Forelimb muscle (tissue), 1 donor: ENCODE results near the gene PILRA. TPM values are rescaled to one million over a fixed set of nuclear protein-coding genes. Genes with fewer than 3 reads are reported as not detected.
"Not testable (repeated sequence)": the region's sequence is repeated elsewhere in the genome, so short reads cannot be mapped to it uniquely, and the experiment has no call there.

ENCODE experiments used
- DNase-seq: peaks from one replicate; pipeline ENCODE4 v3.0.0-alpha.2; 2013; ENCODE audit warnings: low read depth
- polyA plus RNA-seq: library from polyadenylated mRNA; unstranded; fragments of 120-200 nt; gene quantifications from one replicate; pipeline ENCODE4 v1.2.1, GENCODE V29; 2013; ENCODE audit not compliant: insufficient read length

The PILRA gene
- polyA plus RNA-seq, result 2.6 TPM

DNA sequence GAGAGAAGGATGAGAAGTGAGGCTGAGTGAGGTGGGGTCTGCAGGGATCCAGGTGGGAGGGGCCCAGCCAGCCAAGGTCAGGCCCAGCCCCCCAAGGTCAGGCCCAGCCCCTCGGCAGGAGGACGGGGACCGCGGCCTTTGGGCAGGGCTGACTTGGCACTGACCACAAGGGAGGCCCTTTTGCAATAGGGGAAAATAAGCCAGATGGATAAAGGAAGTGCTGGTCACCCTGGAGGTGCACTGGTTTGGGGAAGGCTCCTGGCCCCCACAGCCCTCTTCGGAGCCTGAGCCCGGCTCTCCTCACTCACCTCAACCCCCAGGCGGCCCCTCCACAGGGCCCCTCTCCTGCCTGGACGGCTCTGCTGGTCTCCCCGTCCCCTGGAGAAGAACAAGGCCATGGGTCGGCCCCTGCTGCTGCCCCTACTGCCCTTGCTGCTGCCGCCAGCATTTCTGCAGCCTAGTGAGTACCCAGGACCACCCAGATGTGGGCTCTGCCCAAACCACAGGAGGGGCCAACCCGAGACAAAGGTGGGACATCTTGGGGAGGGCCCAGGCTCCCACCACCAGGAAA, at the start of gene PILRA:
Gene PILRA (plus strand): TSS at position 227 of the 571 bp plus-strand sequence. CDS start 170 bp downstream, at position 397.
- no peak for DNase-seq

DNA sequence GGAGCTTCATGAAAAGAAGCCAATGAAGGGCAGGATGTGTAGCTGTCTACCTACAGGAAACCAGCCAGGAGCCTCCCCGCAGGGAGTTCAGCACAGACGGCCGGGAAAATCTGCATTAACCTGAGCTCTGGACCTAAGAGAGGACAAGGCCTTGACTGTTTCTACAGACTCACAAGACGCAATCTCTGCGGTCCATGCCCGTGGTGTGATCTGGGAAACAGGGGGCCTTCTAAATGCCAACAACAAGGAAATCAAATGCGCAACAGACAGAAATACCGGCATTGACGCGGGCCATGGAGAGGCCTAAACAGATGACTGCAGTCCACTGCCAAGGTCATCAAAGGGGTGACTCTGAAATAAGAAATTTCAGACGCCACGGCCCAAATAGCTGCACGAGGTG, 49.1 kb upstream of the PILRA start:
- DNase-seq, result not testable (repeated sequence)

DNA sequence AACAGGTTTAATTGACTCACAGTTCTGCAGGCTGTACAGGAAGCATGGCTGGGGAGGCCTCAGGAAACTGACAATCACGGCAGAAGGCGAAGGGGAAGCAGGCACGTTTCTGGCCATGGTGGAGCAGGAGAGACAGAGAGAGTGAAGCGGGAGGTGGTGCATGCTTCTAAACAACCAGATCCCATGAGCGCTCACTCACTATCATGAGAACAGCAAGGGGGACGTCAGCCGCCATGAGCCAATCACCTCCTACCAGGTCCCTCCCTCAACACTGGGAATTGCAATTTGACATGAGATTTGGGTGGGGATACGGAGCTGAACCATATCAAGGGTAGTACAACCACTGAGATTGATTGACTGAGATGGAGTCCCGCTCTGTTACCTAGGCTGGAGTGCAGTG, 47.6 kb upstream of the PILRA start:
- DNase-seq, result not testable (repeated sequence)

DNA sequence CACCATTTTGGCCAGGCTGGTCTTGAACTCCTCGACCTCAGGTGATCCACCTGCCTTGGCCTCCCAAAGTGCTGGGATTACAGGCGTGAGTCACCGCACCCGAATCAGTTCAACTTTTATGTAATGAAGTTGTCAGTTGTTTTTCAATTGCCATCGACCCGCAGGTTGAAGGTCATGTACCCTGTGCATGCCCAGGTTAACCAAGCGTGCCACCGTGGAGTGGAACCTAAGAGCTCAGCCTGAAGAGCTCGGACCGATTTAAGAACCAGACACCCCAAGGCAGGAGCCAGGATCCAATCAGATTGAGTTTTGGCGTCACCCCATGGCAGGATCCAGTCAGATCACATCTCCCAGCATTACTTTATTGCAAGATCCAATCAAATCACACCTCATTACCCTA, 46.4 kb upstream of the PILRA start:
- not testable (repeated sequence) for DNase-seq

DNA sequence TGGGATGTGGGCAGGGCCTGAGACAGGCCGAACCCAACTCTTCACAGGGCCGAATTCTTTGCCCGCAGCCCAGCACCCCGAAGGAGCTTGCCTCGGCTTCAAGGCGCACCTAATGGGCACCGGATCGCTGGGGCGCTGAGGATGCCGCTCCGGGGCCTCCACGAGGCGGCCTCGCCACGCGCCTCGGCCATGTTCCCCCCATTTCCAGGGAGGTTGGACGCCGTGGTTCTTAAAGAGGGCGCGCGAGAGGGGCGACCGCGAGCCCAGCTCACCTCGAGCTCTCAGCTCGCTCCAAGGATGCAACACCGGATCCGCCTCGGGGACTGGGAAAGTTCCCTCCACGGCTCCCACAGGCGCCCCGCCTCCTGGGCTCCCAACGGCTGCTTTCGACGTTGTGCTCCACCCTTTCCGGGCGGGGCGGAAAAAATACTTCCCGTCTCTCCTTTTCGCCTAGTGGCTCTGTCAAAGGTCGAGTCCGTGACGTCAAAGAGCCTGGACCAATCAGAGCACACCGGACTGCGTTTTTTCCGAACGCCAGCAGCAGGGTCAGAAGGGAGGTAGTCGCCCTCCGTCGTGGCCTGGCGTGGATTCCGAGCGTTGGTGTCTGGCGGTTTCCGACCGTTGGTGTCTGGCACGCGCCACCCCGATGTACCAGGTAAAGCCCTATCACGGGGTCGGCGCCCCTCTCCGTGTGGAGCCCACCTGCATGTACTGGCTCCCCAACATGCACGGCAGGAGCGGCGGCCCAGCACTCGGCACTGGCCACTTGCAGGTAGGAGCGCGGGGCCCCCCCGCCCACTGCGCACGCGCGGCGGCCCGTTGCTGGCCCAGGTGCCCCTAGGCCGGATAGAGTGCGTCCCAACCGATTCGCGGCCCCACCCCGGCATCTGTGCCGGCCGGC, 37.5 kb upstream of the PILRA start:
- peak; percentile 73 for DNase-seq

DNA sequence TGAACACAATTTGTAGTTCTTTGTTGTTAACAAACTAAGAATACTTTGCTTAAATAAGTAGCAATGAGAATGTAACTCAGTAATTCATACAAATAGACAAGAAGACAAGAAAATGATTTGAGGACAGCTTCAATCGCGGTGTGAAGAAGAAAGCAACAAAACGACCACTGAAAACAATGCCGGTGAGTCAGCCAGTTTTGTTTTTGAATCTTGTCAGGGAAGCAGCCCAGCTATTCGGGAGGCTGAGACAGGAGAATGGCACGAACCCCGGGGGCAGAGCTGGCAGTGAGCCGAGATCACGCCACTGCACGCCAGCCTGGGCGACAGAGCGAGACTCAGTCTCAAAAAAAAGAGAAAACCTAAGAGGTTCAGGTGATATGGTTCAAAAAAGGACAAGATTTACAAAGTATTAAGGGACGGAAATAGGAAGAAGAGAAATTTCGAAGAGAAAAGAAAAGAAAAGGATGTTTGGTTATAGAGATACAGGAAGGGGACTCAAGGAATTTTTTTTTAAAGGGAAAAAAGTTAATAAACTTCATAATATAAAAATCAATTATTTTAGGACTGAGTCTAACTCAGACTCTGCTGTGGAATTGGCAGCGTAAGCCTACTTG, 35.1 kb upstream of the PILRA start:
- not testable (repeated sequence) for DNase-seq

DNA sequence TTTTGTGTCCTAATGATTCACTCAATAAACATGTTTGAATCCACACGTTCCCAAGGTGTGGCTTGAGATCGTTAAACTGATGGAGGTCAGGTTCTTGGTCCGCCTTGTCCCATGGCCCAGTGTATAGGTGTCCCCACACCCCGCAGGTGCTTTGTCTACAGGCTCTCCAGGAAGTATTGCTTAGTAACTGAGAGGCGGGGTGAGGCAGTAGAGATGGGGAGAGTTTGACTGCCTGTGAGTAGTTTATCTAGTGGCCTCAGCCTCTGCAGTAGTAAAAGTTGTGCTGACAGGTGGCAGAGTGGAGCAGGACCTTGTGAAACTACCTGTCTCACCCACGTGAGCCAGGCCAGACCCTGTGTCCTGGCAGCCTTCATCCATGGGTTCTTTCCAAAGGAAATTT, 32.0 kb upstream of the PILRA start:
- not testable (repeated sequence) for DNase-seq

DNA sequence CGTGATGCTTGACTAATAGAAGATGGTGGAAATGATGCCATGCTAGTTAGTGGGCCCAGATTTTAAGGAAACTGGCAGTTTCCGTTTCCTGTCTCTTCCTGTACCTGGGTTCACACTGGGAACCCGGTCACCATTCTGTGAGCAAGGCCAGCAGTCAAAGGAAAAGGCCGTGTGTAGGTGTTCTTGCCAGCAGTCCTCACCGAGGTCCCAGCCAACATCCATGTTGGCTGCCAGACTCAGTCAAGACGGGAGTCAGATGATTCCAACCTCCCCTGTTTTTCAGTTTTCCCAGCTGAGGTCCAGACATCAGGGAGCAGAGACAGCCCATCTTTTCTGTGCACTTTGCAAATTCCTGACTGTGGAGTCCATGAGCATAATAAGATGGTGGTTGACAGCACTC, 30.5 kb upstream of the PILRA start:
- DNase-seq, result no peak

DNA sequence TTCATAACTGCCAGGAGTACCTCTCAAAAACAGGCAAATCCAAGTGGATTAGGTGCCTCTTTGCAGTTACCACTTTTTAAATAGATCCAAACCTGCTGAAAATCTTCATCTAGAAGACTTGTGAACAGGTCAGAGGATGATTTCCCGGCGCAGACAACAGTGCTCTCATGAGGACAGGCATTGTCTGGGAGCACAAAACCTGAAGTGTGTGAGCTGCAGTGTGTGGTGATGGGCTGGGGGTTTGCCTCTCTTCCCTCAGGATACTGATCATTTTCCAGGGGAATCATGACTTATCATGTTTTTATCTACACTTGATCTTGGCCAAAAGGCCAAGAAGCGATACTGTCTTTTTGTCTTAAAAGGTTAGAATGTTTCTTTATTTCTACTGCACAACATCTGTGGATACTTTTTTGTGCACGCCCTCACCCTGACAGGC, 29.1 kb upstream of the PILRA start:
- not testable (repeated sequence) for DNase-seq

DNA sequence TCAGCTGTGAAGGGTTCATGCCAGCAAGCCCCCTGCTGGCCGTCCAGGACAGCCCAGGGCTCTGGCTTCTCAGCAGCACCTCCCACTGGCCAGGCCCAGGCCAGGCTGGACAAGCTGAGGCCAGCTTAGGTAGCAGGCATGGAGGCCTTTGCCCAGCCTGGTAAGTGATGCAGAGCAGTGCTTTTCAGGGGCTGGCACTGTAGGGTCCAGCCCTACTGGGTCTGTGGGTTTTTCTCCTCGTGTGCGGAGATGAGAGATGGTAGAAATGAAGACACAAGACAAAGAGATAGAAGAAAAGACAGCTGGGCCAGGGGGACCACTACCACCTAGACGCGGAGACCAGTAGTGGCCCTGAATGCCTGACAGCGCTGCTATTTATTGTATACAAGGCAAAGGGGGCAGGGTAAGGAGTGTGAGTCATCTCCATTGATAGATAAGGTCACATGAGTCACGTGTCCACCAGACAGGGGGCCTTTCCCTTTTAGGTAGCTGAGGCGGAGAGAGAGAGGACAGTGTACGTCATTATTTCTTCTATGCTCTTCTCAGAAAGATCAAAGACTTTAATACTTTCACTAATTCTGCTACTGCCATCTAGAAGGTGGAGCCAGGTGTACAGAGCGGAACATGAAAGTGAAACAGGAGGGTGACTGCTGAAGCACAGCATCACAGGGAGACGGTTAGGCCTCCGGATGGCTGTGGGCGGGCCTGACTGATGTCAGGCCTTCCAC, 28.6 kb upstream of the PILRA start:
- not testable (repeated sequence) for DNase-seq

DNA sequence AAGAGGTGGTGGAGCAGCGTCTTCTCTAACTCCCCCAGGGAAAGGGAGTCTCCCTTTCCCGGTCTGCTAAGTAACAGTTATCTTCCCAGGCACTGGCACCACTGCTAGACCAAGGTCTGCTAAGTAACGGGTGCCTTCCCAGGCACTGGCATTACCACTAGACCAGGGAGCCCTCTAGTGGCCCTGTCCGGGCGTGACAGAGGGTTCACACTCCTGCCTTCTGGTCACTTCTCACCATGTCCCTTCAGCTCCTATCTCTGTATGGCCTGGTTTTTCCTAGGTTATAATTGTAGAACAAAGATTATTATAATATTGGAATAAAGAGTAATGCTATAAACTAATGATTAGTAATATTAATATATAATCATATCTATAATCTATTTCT, 28.0 kb upstream of the PILRA start:
- DNase-seq, result not testable (repeated sequence)

DNA sequence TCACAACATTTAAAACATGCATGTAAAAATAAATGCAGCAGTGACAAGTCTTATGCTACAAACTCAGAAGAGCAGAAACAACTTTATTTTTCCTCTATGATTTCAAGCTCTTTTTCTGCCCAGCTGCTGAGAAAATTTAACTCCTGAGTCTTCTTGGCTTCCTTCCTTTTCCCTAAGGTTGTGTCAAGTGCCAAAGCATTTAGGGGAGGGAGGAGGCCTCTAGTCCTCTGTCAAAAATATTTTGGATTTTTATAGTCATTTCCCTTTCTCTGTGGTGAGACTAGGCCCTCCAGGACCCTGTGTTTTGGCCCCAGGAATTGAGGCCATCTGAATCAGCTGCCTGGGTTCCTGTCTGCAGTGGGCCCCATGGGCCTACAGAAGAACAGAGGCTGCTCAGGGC, 26.4 kb upstream of the PILRA start:
- no peak for DNase-seq

DNA sequence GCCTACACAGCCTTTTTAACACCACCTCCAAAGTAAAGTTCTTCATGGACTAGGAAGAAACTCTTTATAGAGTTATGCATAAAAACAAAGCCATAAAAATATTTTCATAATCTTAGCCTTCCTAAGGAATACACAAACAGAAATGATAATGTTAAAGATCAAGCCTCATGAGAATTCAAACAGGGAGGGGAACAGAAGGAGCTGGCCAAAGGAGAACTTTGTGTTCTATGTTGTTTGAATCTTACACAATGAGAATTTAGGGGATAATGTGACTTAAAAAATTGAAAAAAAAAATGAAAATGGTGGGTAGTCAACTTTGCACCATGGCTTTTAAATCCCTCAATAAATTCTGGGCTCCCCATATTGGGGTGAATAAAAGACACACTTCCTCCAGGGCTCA, 24.5 kb upstream of the PILRA start:
- no peak for DNase-seq

DNA sequence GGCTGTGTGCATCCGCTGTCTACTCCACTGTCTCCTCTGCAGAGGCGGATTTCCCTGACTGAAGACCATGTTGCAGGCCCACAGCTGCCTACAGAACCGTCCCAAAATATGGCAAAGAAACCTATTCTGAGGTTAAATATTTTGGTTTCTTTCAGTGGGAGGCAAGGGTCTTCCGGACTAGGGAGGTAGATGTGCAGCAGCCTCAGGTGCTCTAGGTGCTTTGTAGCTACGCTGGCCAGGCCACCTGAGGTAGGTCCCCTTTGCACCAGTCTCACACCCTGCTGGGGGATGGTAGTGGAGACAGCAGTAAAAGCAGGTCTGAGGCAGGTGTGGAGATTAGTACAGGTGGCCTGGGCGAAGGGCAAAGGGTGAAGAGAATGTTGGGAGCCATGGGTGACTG, 23.5 kb upstream of the PILRA start:
- DNase-seq, result no peak

DNA sequence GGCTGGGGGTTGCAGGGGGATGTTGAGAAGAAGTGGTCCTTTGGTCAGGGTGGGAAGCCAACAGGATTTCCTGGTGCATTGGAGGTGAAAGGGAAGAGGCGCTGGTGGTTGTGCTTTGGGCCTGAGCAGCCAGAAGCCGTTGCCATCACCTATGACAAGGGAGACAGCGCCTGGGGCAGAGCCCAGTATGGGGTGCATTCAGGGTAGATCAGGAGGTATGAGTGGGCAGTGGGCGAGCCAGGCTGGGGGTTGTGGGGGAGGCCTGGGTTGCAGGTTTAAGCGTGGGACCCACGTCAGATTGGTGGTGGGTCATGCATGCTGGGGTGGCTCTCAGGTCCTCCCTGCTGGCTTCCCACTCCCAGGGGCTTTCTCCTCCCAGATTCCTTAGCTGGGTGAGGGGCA, 21.6 kb upstream of the PILRA start:
- no peak for DNase-seq

DNA sequence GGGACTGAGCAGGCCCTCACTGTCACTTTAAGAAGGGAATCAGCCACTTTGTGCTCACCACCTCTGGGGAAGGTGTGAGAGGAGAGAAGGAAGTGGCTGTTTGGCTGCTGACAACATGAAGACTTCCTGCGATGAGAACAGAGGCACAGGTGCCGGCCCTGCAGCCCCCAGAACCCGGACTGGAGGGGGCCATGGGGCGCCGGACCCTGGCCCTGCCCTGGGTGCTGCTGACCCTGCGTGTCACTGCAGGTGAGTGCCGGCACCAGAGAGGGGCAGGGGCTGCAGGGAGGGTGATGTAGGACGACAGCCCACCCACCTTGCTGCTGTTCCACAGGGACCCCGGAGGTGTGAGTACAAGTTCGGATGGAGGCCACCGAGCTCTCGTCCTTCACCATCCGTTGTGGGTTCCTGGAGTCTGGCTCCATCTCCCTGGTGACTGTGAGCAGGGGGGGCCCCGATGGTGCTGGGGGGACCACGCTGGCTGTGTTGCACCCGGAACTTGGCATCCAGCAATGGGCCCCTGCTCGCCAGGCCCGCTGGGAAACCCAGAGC, 21.0 kb upstream of the PILRA start:
- DNase-seq, result not testable (repeated sequence)

DNA sequence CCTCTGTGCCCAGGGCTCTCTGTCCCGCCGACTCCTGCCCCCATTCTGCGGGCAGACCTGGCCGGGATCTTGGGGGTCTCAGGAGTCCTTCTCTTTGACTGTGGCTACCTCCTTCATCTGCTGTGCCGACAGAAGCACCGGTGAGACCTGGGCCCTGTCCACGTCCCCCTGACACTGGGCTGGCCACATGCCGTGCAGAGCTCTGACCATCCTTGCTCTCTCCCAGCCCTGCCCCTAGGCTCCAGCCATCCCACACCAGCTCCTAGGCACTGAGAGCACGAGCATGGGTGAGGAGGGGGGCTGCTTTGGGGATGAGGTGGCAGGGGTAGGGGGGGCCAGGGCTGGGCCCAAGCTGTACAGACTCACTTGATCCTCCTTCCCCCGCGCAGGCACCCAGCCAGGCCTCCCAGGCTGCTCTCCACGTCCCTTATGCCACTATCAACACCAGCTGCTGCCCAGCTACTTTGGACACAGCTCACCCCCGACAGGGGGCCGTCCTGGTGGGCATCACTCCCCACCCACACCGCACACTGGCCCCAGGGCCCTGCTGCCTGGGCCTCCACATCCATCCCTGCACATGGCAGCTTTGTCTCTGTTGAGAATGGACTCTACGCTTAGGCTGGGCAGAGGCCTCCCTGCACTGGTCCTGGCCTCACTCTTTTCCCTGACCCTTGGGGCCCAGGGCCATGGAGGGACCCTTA, 20.2 kb upstream of the PILRA start:
- DNase-seq, result no peak

DNA sequence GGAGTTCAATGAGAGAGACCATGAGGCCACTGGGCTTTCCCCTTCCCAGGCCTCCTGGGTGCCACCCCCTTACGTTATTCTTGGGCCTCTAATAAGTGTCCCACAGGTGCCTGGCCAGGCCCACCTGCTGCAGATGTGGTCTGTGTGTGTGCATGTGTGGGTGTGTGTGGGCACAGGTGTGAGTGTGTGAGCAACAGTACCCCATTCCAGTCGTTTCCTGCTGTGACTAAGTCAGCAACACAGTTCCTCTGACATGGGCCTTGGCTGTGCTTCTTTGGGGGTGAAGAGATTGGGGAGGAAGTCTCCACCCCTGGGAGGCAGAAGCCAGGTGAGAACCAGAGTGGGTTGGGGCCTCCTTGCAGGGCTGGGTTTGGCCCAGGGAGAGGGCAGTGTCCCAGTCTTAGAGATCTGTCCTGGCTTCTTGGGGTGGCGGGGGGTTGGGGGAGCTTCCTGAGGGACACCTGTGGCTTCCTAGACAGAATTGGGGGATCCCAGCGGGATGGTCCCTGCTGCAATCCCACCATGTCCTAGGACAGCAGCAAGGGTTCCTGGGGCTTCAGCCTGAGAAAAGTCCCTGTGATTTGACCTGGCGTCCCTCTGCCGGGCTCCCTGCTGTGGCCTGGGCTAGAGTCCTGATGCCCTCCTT, 19.5 kb upstream of the PILRA start:
- no peak for DNase-seq

DNA sequence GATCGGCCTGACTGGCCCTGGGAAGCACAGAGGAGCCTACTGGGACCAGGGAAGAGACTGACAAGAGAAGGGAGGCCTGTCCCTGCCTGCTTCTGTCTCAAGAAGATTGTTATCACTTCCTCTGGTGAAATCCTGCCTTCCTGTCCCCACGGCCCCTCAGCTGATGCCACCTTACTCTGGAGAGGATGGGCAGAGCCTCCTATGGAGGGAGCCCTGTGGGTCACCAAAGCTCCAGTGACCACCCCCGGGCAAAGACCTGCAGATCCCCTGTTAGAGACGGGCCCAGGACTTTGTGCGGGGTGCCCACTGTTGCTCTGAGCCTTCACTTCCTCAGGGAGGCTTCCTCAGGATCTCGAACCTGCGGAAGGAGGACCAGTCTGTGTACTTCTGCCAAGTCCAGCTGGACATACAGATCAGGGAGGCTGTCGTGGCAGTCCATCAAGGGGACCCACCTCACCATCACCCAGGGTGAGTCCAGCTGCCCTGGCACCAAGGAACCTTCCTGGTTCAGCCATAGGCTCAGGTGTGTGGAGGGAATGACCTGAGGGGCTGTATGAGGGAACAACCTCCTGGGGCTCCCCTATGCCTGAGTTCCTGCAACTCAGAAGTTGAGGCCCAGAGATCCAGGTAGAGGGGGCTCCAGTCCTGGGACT, 16.7 kb upstream of the PILRA start:
- DNase-seq, result no peak

DNA sequence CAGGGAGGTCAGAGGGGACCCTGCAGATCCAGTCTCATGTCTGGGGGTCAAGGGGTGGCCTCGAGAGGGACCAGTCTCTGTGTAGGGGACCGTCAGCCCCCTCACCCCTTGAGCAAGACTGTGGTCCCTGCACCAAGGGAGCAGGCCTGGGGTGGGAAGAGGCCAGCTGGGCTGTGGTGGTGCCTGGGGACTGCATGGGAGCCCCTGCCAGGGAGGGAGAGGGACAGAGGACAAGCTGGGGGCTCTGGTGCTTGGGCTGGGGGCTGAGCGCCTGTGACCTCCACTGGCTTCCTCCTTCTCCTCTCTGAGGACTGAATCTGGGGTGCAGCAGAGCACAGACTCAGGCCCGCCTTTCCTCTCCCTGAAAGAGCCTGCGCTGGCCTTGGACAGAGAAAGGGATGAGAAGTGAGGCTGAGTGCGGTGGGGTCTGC, 16.1 kb upstream of the PILRA start:
- DNase-seq, result no peak
